GM08714 (cell line): ENCODE data around the gene HEATR5A.
"Not testable (repeated sequence)": the region's sequence is repeated elsewhere in the genome, so short reads cannot be mapped to it uniquely, and the experiment has no call there.

Experiments
- H3K4me3 ChIP-seq: fragments of 200-500 bp; sonication (Bioruptor generic); 2 replicates; pipeline ENCODE4 v1.5.1; 2014; ENCODE audit warnings: mild to moderate bottlenecking, low read length, inconsistent platforms
- ZNF274 ChIP-seq: IDR thresholded peaks from 2 replicates; pipeline ENCODE4 v1.6.1; 2012; ENCODE audit warnings: mild to moderate bottlenecking, low read depth, low read length

Gene HEATR5A

GRCh38 chr14:31277085-31277484 is 143.3 kb downstream of the HEATR5A start:
- TF ChIP-seq ZNF274, result no peak
- no peak overlapping the region for H3K4me3 ChIP-seq

GRCh38 chr14:31276417-31276816 is 143.9 kb downstream of the HEATR5A start:
- not testable (repeated sequence) for H3K4me3 ChIP-seq

DNA sequence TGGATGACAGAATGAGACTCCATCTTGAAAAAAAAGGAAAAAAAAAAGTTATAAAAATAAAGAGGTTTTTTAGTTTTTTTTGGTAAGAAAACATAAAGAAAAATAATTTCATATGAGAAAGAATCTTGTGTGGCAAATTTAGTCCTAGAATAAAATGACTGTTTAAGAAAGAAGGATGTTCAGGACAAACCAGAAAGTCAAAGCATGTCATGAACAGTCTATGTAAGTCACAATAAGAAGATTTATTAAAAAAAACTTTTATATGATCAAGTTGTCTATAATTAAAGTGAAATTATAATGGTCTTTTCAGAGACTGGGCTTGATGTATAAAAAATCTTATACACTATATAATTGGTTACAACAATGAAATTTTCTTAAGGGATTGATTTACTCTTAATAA is 144.6 kb downstream of the HEATR5A start:
- H3K4me3 ChIP-seq, result no peak overlapping the region
- TF ChIP-seq ZNF274, result no peak

- TF ChIP-seq ZNF274, result no peak
- H3K4me3 ChIP-seq, result no peak overlapping the region
Observed at GRCh38 chr14:31271648-31272047, 148.7 kb downstream of the HEATR5A start.

DNA sequence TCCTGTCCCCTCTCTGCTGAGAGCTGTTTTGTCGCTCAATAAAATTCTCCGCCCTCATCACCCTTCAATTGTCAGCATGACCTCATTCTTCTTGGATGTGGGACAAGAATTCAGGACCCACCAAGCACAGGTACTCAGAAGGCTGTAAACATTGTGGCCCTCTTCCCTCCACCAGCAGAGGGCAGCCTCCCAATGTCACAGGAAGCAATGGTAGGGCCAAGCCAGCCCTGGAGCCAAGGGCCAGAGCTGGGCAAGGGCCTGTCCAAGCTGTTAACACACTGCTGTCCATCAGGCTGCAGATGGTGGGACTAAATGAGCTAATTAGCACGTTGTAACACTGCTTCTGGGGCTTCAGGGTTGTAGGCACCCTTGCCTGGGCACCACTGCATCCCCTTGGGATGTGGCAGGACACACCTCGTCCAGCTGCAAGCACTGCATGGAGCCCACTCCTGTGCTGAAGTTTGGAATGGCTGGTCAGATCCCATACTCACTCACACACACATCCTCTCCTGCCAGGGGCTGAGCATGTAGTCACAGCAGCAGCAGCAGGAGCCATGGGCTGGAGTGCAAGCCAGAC is 150.1 kb downstream of the HEATR5A start:
- TF ChIP-seq ZNF274, result no peak
- H3K4me3 ChIP-seq, result no peak overlapping the region

- H3K4me3 ChIP-seq, result no peak overlapping the region
- no peak for TF ChIP-seq ZNF274
Observed at GRCh38 chr14:31269634-31270195, 150.6 kb downstream of the HEATR5A start.

- H3K4me3 ChIP-seq, result no peak overlapping the region
- no peak for TF ChIP-seq ZNF274
Observed at GRCh38 chr14:31268216-31268615, 152.1 kb downstream of the HEATR5A start.

GRCh38 chr14:31266437-31267331 is 153.7 kb downstream of the HEATR5A start:
- no peak for TF ChIP-seq ZNF274
- no peak overlapping the region for H3K4me3 ChIP-seq

- no peak for TF ChIP-seq ZNF274
- H3K4me3 ChIP-seq, result no peak overlapping the region
Observed at GRCh38 chr14:31265701-31266398, 154.5 kb downstream of the HEATR5A start.

- H3K4me3 ChIP-seq, result no peak overlapping the region
- TF ChIP-seq ZNF274, result no peak
Observed at GRCh38 chr14:31263485-31264133, 156.7 kb downstream of the HEATR5A start.

GRCh38 chr14:31261859-31262731 is 158.3 kb downstream of the HEATR5A start:
- no peak overlapping the region for H3K4me3 ChIP-seq
- no peak for TF ChIP-seq ZNF274

DNA sequence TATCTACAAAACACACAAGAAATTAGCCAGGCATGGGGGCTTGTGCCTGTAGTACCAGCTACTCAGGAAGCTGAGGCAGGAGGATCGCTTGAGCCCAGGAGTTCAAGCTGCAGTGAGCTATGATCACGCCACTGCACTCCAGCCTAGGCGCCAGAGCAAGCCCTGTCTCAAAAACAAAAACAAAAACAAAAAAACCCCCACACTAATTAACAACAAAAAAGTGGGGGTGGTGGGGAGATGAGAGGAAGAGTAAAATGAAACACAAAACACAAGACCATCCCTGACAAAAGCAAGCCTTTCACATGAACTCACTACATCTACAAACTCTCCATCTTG is 158.9 kb downstream of the HEATR5A start:
- TF ChIP-seq ZNF274, result no peak
- H3K4me3 ChIP-seq, result no peak overlapping the region

- not testable (repeated sequence) for H3K4me3 ChIP-seq
Observed at GRCh38 chr14:31259040-31259435, 161.3 kb downstream of the HEATR5A start.
